ENCODE data around the gene PLOD3. TPM values are rescaled to one million over a fixed set of nuclear protein-coding genes. Genes with fewer than 3 reads are reported as not detected.

Gene PLOD3
- total and polyA plus RNA-seq, 8 donors, result 12.4 to 260 (median 31.2) TPM

GRCh38 chr7:101248276-101248675 is 30.9 kb upstream of the PLOD3 start:
- WGBS, 5 donors, result 91 to 100% (median 96%) methylated on average over 5 of the region's 5 CpGs
- DNase-seq, result no peak
- H3K27me3 ChIP-seq, result no peaks in the 10 kb centered on the region
- intact Hi-C loops (cut with DNase I; ENCODE audit: low total_unique reads), result no loop called here
- H3K36me3 ChIP-seq, result peaks cover 4 to 29% (median 26%) of the 10 kb centered on the region in 4 donors
- peaks cover 21 to 66% (median 54%) of the 10 kb centered on the region in 4 donors for H3K4me1 ChIP-seq
- no peaks in the 10 kb centered on the region for H3K9me3 ChIP-seq
- TF ChIP-seq EP300 (IDR thresholded peaks at IDR 0.05) (no peak), POLR2A (IDR thresholded peaks at IDR 0.05) (no peak), POLR2AphosphoS5 (IDR thresholded peaks at IDR 0.05) (no peak)
- TF ChIP-seq, protein P1, sequence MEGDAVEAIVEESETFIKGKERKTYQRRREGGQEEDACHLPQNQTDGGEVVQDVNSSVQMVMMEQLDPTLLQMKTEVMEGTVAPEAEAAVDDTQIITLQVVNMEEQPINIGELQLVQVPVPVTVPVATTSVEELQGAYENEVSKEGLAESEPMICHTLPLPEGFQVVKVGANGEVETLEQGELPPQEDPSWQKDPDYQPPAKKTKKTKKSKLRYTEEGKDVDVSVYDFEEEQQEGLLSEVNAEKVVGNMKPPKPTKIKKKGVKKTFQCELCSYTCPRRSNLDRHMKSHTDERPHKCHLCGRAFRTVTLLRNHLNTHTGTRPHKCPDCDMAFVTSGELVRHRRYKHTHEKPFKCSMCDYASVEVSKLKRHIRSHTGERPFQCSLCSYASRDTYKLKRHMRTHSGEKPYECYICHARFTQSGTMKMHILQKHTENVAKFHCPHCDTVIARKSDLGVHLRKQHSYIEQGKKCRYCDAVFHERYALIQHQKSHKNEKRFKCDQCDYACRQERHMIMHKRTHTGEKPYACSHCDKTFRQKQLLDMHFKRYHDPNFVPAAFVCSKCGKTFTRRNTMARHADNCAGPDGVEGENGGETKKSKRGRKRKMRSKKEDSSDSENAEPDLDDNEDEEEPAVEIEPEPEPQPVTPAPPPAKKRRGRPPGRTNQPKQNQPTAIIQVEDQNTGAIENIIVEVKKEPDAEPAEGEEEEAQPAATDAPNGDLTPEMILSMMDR (IDR thresholded peaks at IDR 0.05), result no peak
- H3K4me3 ChIP-seq, result no peak overlapping the region
- H3K27ac ChIP-seq, result no peak overlapping the region

DNA sequence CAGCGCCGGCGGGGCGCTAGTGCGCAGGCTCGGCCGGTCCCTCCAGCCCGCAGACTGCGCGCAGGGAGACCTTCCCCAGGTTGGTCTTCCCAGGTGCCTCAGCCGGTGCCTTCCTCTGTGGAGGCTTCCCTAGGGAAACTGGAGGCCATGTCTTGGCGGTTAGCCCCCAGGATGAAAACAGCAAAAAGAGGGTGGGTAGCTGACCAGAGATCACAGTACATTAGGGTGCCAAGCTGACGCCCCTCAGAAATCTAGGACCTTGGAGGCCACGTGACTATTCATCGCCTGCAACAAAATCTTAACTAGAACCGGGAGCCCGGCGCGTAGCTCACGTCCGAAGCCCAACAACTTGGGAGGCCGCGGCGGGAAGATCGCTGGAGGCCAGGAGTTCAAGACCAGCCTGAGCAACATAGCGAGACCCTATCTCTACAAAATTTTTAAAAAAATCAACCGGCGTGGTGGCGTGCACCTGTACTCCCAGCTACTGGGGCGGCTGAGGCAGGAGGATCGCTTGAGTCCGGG is 27.8 kb upstream of the PLOD3 start:
- TF ChIP-seq POLR2A (IDR thresholded peaks at IDR 0.05) (no peak), POLR2AphosphoS5 (IDR thresholded peaks at IDR 0.05) (peak in 1 of 3 donors; percentile 36)
- peak overlapping the region; percentile 87 to 97 (median 95) for H3K27ac ChIP-seq
- intact Hi-C loops (cut with DNase I; ENCODE audit: low total_unique reads), result no loop called here
- WGBS, 5 donors, result 23 to 43% (median 30%) methylated on average over 22 to 32 of the region's 32 CpGs
- DNase-seq, result no peak
- peak overlapping the region; percentile 74 to 94 (median 81) for H3K4me3 ChIP-seq
- H3K4me1 ChIP-seq, result peaks cover 17 to 70% (median 54%) of the 10 kb centered on the region in 4 donors
- peaks cover 9 to 44% (median 36%) of the 10 kb centered on the region in 4 donors for H3K36me3 ChIP-seq
- no peaks in the 10 kb centered on the region for H3K27me3 ChIP-seq
- no peaks in the 10 kb centered on the region for H3K9me3 ChIP-seq

GRCh38 chr7:101244375-101245146 is 27.2 kb upstream of the PLOD3 start, which contains the start of gene FIS1:
FIS1 (minus strand) TSS chr7:101245081; CDS start chr7:101245004, 77 bp downstream.
- TF ChIP-seq EP300 (IDR thresholded peaks at IDR 0.05), result no peak
- peak in 1 of 4 donors; percentile 71 for TF ChIP-seq POLR2A (IDR thresholded peaks at IDR 0.05)
- TF ChIP-seq POLR2AphosphoS5 (IDR thresholded peaks at IDR 0.05), result peak; percentile 61 to 96 (median 91)
- TF ChIP-seq, protein P1 (IDR thresholded peaks at IDR 0.05), result peak in 5 of 7 experiments; percentile 85 to 94 (median 91)
- peak within 1 kb of the TSS; percentile 74 to 94 (median 81) for H3K4me3 ChIP-seq
- 0 to 1% (median 0%) methylated on average over 19 to 45 of the region's 45 CpGs for WGBS, 5 donors
- no peaks in the 10 kb centered on the region for H3K27me3 ChIP-seq
- intact Hi-C loops (cut with DNase I; ENCODE audit: low total_unique reads), result no loop called here
- peak within 1 kb of the TSS; percentile 87 to 97 (median 95) for H3K27ac ChIP-seq
- peak; percentile 96 to 98 for DNase-seq
- no peaks in the 10 kb centered on the region for H3K9me3 ChIP-seq
- peaks cover 17 to 70% (median 57%) of the 10 kb centered on the region in 4 donors for H3K4me1 ChIP-seq
- H3K36me3 ChIP-seq, result peaks cover 10 to 47% (median 38%) of the 10 kb centered on the region in 4 donors

DNA sequence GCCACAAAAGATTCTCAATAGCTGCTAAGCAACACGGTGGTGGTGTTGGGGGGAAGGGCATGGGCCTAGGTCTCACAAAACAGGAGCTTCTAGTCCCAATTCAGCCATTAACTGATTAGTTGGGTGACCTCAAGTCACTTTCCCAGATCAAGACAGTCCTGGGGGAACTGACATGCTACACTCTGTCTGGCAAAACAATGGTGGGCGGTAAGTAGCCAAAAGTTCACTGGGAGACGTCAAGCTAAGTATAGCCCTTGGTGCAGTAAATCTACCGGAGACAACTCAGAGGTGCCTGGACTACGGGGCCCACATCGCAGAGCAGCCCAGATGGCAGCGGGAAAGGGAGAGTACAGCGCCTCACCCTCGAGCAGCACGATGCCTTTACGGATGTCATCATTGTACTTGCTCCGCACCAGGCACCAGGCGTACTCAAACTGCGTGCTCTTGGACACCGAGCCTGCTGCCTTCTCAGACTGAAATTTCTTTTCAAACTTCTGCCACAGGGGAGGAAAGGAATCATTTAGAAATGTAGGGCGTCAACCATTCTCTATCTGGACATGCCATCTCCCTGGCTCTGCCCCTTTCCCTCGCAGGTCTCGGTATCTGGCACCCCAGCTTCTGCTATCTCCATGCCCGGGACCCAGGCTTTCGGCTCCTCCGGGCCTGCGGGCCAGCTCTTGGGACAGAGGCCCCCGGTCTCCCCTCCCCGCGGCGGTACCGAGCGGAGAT is 26.4 kb upstream of the PLOD3 start:
- peak in 1 of 2 donors; percentile 56 for DNase-seq
- no peak for TF ChIP-seq POLR2A (IDR thresholded peaks at IDR 0.05)
- no peak for TF ChIP-seq EP300 (IDR thresholded peaks at IDR 0.05)
- TF ChIP-seq POLR2AphosphoS5 (IDR thresholded peaks at IDR 0.05), result no peak
- TF ChIP-seq, protein P1 (IDR thresholded peaks at IDR 0.05), result no peak

More for the DNA sequence above, 26.4 kb upstream of the PLOD3 start:
- H3K36me3 ChIP-seq, result peaks cover 18 to 47% (median 38%) of the 10 kb centered on the region in 4 donors
- peak overlapping the region; percentile 87 to 97 (median 95) for H3K27ac ChIP-seq
- peaks cover 17 to 70% (median 59%) of the 10 kb centered on the region in 4 donors for H3K4me1 ChIP-seq
- H3K27me3 ChIP-seq, result no peaks in the 10 kb centered on the region
- H3K9me3 ChIP-seq, result no peaks in the 10 kb centered on the region
- intact Hi-C loops (cut with DNase I; ENCODE audit: low total_unique reads), result no loop called here
- 13 to 26% (median 17%) methylated on average over 18 to 28 of the region's 28 CpGs for WGBS, 5 donors
- H3K4me3 ChIP-seq, result peak overlapping the region; percentile 74 to 94 (median 81)

Data from stomach (tissue), 9 donors.